Effector CD8-positive, alpha-beta T cell (primary cell): ENCODE measurements around the gene TGFB1I1.
"Not testable (repeated sequence)": the region's sequence is repeated elsewhere in the genome, so short reads cannot be mapped to it uniquely, and the experiment has no call there.

Source experiments
- DNase-seq: peaks from one replicate; lab custom pipeline; 2025; lab: John Stamatoyannopoulos, UW
- total RNA-seq, 4 experiments: gene quantifications; one replicate each; lab custom pipeline; 2026; lab: John Stamatoyannopoulos, UW

TGFB1I1 gene
- total RNA-seq, result 0 to 0.98 (median 0.45) reads per million in 4 experiments

DNA sequence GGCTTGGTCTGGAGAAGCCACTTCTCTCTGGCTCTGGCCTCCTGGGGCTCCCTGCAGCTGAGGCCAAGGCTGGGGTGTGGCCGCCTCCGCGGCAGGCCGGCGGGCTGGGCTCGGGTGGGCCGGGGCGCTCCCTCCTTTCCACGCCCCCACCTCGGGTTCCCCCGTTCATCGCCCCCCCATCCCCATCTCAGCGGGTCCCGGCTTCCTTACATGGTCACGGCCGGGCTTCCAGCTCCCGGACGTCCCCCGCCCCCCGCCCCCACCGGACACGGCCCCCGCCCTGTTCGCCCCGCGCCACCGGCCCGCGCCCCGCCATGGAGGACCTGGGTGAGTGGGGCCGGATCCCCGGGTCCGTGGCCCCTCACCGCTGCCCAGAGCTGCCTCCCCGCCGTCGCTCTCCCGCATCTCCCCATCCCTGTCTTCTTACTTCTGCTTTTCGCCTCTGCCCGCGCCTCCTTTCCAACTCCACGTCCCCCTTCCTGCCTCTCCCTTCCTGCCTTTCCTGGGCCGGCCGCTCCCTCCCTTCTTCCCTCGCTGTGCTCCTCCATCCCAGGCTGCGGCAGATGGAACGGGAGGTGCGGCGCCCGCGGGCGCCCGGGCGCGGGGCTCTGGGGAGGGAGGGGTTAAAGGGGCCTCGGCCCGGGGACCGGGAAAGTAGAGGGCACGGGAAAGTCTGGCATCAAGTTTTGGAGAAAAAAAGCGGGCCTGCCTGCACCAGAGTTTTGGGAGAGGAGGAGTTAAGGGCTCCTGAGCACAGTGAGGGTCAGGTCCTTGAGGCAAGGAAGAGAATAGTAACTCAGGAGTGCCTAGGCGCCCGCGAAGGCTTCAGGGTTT, at the start of gene TGFB1I1:
Gene TGFB1I1, plus strand, starts transcription at position 278 of the 834 bp plus-strand sequence. Its CDS starts 37 bp downstream, at position 315.
- DNase-seq, result no peak

DNA sequence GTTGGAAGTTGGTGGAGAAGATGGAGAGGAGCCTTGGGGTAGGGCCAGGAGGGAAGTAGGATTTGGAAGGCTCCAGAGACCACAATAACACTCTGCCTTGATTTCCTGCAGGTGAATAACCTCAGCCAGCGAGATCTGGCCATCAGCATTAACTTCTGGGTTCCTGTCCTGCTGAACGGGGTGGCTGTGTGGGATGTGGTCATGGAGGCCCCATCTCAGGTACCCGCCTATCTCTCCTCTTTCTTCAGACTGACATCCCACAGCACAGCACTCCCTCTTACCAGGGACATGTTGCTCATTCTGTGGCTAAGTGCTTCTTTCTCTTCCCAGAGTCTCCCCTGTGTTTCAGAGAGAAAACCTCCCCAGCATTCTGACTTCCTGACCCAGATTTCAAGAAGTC, 48.7 kb upstream of the TGFB1I1 start:
- no peak for DNase-seq

DNA sequence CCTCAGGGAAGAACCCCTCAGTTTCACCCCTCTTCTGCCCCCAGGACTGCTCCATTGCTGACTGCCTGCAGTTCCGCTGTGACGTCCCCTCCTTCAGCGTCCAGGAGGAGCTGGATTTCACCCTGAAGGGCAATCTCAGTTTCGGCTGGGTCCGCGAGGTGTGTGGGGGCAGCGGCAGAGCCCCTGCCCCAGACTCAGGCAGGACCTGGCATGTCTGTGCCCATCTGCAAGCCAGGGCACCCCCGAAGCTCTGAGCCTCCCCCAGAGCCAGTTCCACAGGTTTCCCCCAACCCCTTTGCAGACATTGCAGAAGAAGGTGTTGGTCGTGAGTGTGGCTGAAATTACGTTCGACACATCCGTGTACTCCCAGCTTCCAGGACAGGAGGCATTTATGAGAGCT, 48.2 kb upstream of the TGFB1I1 start:
- no peak for DNase-seq

DNA sequence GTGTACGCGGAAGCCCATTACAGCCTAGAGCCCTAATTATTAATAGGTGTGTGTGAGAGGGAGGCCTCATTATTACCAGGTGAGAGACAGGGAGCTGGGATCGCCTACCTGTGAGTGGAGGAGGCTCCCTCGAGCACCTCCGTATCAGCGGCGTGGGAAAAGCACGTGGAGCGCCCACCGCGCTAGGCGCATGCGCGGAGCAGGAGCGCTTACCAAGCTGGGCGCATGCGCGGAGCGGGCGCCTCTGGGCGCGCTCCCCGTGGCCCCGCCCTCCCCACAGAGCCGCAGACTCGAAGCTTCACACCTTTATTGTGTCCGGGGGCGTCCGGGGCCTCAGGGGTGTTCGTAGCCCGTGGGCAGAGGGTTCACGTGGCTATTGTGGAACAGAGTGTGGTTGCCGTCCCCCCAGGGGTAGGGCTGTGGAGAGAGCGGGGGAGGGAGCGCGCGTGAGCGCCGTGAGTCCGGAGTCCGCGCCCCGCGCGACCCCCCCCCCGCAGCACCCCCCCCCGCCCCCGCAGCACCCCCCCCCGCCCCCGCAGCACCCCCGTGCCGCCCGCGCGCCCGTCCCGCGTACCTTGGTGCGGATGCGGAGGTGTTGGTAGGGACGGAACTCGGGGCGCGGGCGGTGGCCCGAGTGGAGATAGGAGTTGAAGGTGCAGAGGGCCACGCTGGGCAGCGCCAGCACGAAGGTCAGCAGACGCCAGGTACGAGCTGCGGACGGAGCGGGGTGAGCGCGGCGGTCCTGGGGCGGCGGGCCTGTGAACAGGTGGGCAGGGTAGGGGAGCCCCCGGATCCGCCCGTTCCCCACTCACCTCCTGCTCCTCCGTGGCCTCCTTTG, 44.3 kb upstream of the TGFB1I1 start:
- peak; percentile 56 for DNase-seq

DNA sequence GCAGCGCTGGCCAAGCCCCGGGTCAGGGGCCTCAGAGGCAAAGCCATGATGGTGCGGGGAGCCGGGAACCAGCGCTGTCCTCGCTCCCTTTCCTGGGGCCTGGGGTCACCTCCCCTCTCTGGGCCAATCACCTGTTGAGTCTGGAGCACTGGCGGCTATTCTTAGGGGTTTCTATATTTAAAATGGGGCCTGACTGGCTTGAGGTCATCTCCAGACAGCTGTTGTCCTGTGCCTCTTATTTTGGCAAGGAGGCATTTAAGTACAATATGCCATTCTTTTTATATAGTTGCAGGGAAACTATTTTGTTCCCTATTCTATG, 43.7 kb upstream of the TGFB1I1 start, which contains the start of gene COX6A2:
Gene COX6A2, minus strand, starts transcription at position 82 of the 319 bp plus-strand sequence. Its CDS starts 35 bp downstream, at position 47.
- no peak for DNase-seq

DNA sequence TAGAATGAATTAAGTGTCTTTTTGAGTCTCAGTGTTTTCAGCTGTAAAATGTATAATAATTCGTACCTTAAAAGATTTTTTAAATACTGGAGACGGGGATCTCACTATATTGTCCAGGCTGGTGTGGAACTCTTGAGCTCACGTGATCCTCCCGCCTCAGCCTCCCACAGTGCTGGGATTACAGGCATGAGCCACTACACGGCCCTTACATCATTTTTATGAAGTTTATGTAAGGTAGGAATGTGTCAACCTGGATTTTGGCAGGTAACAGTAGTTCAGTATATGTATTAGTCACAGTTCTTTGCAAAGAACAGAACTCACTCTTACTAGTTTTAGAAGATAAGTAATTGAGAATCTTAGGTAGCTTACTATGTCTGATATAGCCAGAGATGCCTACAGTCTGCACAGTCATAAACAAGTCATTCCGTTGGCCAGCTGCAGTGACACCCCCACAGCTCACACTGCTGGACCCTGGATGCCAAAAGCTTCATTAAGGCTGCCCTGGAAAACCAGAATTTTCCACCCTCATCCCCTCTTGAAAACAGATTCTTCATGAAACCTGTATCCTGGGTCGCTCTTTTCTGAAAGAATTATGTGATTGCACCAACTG, 43.2 kb upstream of the TGFB1I1 start:
- DNase-seq, result no peak

DNA sequence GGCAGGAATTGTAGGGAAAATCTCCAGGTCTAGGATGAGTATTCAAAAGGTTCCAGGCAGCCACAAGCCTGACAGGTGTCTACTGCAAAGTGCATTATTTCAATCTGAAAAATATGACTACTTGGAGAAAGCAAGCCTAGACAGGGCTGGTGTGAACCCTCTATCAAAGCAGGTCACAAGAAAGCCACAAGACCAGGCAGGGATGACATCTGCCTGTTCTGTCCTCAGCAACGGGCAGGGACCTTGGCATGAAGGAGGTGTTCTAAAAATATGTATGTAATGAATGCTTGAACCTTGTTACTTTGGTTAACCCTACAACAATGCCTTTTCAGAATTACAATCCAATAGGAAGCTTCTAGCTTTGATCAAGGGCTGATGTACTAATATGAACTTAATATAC, 42.6 kb upstream of the TGFB1I1 start:
- no peak for DNase-seq

DNA sequence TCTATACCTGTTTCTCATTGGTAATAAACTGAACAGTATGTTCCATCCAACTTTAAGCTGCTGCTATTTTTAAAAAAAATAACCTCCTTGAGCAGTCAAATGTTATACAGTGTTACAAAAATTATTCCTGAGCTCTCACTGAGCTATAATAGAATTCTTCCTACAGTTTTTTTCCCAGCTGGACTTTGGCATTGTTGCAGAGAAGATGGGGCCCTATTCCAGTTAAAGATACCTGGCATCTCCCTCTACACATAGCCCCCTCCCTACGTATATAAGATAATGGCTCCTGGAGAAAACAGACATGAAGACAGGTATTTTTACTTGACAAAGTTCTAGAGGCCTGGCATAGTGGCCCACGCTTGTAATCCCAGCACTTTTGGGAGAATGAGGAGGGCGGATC, 42.2 kb upstream of the TGFB1I1 start:
- DNase-seq, result no peak

DNA sequence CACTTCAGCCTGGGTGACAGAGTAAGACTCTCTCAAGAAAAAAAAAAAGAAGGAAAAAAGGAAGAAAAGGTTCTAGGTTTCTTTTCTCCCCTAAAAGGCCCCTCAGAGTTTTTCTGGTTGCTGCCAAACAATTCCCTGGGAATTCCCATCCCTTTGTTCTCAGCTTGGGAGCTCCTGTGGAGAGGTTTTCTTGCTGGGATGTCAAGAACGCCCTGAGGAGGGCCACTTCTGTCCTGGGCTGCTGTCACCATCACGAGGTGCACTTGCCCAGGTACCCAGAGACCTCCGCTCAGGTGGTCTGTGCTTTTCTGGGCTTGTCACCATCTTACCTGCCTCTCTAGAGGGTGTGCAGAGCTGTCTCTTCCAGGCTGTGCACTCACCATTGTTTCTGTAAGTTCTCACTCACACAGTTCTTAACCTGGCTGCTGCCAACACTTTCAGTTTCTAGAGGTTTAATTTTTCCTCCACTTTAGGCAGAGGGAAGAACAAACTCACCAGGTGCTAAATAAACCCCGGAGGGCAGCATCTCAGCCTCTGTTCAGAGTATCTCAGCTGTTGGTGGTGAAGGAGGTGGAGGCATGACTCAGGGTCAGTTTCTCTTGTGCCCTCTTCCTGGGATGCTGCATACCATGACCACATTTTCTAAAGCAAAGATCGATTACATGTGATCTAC, 41.4 kb upstream of the TGFB1I1 start:
- DNase-seq, result no peak

DNA sequence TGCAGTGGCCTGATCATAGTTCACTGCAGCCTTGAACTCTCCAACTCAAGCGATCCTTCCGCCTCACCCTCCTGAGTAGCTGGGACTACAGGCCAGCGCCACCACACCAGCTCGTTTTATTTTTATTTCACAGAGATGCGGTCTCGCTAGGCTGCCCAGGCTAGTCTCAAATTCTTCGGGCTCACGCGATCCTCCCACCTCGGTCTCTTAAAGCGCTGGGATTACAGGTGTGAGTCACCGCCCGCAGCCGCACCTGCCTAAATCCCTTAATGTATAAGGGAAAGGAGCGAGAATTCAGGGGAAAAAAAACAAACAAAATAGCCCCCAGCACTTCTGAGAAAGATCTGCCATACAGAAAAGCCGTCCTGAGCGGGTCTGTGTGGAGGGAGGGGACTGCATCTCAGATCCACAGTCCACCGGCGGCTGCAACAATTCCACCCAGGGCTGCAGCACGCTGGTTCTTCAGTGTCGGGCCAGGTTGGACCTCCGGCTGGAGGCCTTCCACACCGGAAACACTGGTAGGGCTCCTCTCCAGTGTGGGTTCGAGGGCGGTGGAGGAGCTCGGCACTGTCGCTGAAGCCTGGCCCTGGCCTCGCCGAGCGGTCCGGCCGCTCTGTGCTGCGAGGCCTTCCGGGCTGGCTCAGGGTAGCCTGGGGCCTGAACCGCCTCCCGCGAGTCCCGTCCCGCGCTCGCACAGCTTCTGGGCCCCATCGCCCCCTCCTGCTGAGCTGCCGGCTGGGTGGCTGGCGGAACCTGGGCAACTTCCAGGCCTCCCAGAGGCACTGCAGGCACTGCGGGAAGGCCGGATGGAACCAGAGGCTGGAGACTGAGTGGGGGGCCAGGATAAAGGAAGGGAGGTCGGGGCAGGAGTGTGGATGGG, 36.4 kb upstream of the TGFB1I1 start:
- no peak for DNase-seq

DNA sequence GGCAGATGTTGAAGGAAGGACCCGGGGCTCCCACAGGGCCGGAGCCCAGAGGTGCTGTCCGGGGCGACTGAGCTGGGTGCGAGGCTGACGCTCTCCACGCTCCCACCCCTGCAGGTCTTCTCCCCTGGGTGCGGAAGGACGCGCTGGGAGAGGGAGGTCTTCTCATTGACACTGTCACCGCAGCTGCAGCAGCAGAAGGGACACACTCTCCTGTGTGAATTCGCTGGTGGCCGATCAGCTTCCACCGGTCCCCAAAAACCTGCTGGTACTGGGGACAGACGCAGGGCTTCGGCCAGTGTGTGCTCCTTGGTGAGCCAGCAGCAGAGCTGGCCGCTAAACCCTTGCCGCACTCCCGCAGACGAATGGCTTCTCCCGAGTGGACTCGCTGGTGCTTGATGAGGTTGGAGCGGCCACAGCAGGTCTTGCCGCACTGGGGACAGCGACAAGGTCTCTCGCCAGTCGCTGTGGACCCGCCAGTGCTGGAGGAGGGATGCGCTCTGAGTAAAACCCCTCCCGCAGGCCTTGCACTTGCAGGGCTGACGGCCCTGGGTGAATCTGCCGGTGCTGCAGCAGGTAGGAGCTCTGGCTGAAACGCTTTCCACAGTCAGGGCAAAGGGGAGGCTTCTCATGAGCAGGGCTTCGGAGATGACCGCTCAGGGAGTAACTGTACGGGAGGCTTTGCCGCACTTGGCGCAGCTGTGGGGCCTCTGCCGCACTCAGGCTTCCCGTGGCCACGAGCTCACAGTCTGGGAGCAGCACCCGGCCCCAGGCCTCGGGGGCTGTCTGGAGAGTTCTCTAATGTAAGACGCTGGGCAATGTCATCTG, 35.5 kb upstream of the TGFB1I1 start:
- no peak for DNase-seq

DNA sequence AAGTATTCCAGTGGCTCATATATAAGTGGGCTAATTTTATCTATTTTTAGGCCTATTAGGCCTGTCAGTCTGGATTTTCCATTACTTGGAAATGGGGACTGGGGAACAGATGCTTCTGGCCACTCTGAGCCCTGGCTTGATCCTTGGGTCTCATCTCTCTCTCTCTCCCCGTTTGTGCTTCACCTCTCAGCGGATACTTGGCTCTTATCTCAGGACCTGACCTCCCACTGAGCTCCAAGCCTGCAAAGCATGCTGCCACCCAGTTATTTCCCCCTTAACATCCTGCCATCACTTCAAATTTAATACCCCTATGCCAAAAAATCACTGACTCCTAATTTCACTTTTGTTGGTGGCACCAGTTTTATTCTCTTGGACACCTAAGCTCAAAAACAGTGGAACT, 33.5 kb upstream of the TGFB1I1 start:
- no peak for DNase-seq

DNA sequence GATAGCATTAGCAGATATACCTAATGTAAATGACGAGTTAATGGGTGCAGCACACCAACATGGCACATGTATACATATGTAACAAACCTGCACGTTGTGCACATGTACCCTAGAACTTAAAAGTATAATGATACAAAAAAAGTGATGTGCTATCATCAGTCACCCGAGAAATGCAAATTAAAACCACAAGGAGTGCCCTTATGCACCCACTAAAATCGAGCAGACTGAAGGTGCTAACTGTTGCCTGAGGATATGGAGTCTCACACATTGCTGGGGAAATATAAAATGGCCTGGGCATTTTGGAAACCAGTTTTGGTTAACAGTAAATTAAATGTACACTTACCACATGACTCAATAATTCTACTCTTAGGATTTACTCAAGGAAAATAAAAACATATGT, 32.9 kb upstream of the TGFB1I1 start:
- not testable (repeated sequence) for DNase-seq

DNA sequence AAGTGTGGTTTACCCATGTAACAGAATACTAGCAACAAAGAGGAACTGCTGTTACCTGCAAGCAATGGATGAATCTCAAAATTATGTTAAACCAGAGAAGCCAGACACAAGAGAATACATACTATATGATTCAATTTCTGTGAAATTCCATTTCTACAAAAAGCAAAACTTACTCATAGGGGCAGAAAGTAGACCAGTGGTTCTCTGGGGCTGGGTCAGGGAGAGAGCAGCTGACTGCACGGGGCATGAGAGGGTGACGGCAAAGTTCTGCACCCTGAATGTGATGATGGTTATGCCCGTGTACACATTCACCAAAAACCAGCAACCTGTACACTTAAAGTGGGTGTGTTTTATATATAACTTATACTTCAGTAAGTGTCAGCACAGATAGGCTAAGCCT, 32.4 kb upstream of the TGFB1I1 start:
- DNase-seq, result no peak

DNA sequence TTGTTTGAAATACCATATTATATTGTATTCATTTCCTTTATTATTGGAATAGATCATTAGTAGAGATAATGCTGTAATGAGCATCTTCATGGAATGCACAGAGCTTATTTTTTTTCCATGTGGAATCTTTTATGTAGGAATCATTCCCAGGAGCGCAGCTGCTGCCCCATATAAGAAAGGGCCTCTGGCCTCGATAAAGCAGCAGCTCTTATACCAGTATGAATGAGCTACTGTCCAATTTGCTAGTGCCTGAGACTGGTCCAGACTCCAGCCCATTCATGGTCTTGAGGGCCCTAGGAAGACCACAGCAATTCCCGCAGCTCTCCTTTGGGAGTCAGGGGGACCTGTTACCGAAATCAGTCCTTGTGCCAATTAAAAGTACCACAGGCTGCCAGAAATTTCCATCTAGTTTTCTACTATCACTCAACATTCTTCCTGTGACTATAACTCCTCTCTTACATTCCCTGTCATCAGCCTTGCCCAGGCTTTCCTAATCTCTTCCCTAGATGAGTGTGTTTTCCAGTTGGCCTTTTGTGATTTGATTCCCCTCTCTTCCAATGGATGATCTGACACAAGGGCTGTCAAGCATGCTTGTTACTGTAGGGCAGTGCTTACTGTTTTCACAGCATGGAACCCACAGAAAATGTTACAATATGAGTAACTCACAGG, 31.3 kb upstream of the TGFB1I1 start:
- DNase-seq, result no peak

DNA sequence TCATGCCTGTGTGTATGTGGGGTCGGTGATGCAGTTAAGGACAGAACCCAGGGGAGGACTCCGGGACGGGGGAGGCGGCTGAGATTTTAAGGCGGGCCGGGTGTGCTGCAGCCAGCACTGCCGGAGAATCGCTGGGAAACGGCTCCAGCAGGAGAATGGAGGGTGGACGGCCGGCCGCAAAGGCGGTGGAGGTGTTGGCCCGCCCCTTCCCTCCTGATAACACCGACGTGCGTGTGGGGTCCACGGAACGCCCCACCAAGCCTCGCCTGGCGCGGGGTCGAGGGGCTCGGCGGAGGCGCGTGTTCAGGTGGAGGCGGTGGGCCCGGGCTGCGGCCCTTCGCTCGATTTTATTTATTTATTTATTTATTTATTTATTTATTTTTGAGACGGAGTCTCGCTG, 30.0 kb upstream of the TGFB1I1 start:
- no peak for DNase-seq

DNA sequence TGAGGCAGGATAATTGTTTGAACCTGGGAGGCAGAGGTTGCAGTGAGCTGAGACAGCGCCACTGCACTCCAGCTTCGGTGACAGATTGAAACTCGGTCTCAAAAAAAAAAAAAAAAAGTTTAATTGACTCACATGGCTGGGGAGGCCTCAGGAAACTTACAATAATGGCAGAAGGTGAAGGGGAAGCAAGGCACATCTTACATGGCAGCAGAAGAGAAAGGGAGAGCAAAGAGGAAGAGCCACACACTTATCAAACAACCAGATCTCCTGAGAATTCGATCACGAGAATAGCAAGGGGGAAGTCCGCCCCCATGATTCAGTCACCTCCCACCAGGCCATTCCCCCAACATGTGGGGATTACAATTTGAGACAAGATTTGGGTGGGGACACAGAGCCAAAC, 26.0 kb upstream of the TGFB1I1 start:
- DNase-seq, result not testable (repeated sequence)

DNA sequence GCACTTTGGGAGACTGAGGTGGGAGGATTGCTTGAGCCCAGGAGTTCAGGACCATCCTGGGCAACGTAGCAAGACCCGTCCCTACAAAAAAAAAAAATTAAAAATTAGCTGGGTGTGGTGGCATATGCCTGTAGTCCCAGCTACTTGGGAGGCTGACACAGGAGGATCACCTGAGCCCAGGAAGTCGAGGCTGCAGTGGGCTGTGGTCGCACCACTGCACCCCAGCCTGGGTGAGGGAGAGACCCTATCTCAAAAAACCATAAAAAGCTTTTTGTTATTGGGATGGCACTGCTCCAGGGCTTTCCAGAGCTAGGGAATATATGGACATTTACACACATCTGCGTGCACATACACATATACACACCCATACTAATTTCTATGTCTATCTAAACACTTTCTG, 20.8 kb upstream of the TGFB1I1 start:
- DNase-seq, result no peak

DNA sequence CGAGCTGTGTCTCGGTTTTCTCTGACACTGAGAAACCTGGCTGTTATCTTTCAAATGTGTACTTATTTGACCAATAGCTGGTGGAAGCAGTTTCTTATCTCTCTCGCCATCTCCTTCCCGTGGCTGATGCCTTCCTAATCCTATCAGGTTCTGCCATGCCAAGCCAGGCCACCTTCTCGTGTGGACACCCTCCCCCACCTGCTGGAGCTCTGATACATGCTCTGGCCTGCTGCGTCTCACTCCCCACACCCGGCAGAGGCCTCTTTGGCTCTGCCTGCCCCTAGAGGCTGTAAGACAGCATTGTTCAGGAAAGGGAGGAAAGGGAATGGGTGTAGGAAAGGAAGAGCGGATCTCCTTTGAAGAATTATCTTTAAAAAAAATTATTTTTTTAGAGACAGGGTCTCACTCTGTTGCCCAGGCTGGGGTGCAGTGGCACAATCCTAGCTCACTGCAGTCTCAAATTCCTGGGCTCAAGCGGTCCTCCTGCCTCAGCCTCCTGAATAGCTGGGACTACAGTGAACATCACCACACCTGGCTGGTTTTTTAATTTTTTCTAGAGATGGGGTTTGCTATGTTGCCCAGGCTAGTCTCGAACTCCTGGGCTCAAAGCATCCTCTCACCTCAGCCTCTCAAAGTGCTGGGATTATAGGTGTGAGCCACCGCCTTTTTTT, 20.1 kb upstream of the TGFB1I1 start:
- no peak for DNase-seq
